Astrocyte (in vitro differentiated cells and primary cell): Measurements from ENCODE around the gene VWF. TPM values are rescaled to one million over a fixed set of nuclear protein-coding genes. Genes with fewer than 3 reads are reported as not detected.

Experiments
- DNase-seq: peaks from one replicate; pipeline ENCODE4 v3.0.0-alpha.2; 2010; ENCODE audit warnings: low read depth
- FAIRE-seq: peaks from 2 replicates; lab custom pipeline; 2011; peaks lifted over from hg19 to GRCh38; lab: Jason Lieb, UNC
- H2AFZ ChIP-seq: 2 replicates; pipeline ENCODE4 v1.6.0; 2012; ENCODE audit warnings: low read depth, low read length, inconsistent platforms
- H3K27ac ChIP-seq: 2 replicates; pipeline ENCODE4 v1.5.1; 2011; ENCODE audit warnings: low read depth, low read length, inconsistent platforms
- H3K27me3 ChIP-seq: 2 replicates; pipeline ENCODE4 v1.6.0; 2011; ENCODE audit warnings: low read length, inconsistent platforms; ENCODE audit not compliant: insufficient read depth
- H3K36me3 ChIP-seq: 2 replicates; pipeline ENCODE4 v1.5.1; 2011; ENCODE audit warnings: low read length, inconsistent platforms; ENCODE audit not compliant: insufficient read depth
- H3K4me1 ChIP-seq: 2 replicates; pipeline ENCODE4 v1.5.1; 2011; ENCODE audit warnings: low read length, inconsistent platforms; ENCODE audit not compliant: insufficient read depth
- H3K4me2 ChIP-seq: 2 replicates; pipeline ENCODE4 v1.6.0; 2012; ENCODE audit warnings: low read length, inconsistent platforms
- H3K4me3 ChIP-seq: 2 replicates; pipeline ENCODE4 v1.5.1; 2011; ENCODE audit warnings: low read depth, mild to moderate bottlenecking, low read length, inconsistent platforms; ENCODE audit not compliant: insufficient read depth
- H3K79me2 ChIP-seq: 2 replicates; pipeline ENCODE4 v1.6.0; 2012; ENCODE audit warnings: mild to moderate bottlenecking, low read length, inconsistent platforms; ENCODE audit not compliant: insufficient read depth
- H3K9ac ChIP-seq: 2 replicates; pipeline ENCODE4 v1.6.0; 2012; ENCODE audit warnings: mild to moderate bottlenecking, low read length, inconsistent platforms
- H3K9me3 ChIP-seq: 2 replicates; pipeline ENCODE4 v1.5.1; 2012; ENCODE audit warnings: low read depth, mild to moderate bottlenecking, low read length, inconsistent platforms; ENCODE audit not compliant: insufficient read depth
- H4K20me1 ChIP-seq: 2 replicates; pipeline ENCODE4 v1.6.0; 2012; ENCODE audit warnings: low read length, inconsistent platforms; ENCODE audit not compliant: insufficient read depth
- H3K27ac Mint-ChIP-seq: one replicate; pipeline ENCODE4 v1.8.0; 2021; ENCODE audit warnings: mild to moderate bottlenecking, mixed read lengths; ENCODE audit not compliant: unreplicated experiment
- H3K27me3 Mint-ChIP-seq: one replicate; pipeline ENCODE4 v1.8.0; 2021; ENCODE audit warnings: low read depth, mixed read lengths; ENCODE audit not compliant: unreplicated experiment
- H3K36me3 Mint-ChIP-seq: one replicate; pipeline ENCODE4 v1.8.0; 2021; ENCODE audit warnings: low read depth, mixed read lengths; ENCODE audit not compliant: unreplicated experiment
- H3K4me1 Mint-ChIP-seq: one replicate; pipeline ENCODE4 v1.8.0; 2021; ENCODE audit warnings: low read depth, mixed read lengths; ENCODE audit not compliant: unreplicated experiment
- H3K4me3 Mint-ChIP-seq: one replicate; pipeline ENCODE4 v1.8.0; 2021; ENCODE audit warnings: mild to moderate bottlenecking, moderate library complexity, mixed read lengths; ENCODE audit not compliant: unreplicated experiment
- H3K9me3 Mint-ChIP-seq: one replicate; pipeline ENCODE4 v1.8.0; 2021; ENCODE audit warnings: mild to moderate bottlenecking, mixed read lengths; ENCODE audit not compliant: unreplicated experiment
- CTCF ChIP-seq: IDR thresholded peaks from 2 replicates; pipeline ENCODE4 v1.5.1; 2011; ENCODE audit warnings: low read depth, mild to moderate bottlenecking, inconsistent platforms, low read length, moderate library complexity; ENCODE audit not compliant: insufficient read depth
- EZH2 ChIP-seq: IDR thresholded peaks from 2 replicates; pipeline ENCODE4 v1.6.1; 2012; ENCODE audit warnings: mild to moderate bottlenecking, low read length, inconsistent platforms; ENCODE audit not compliant: insufficient read depth
- total RNA-seq: library from RNA; stranded (reverse); gene quantifications from 2 replicates; pipeline ENCODE4 v1.2.1, GENCODE V29; 2021

The VWF gene
- total RNA-seq, 1 donor from 2014 or later, result 0.23 TPM

- peaks cover 28% of the 10 kb centered on the region for H3K27me3 Mint-ChIP-seq
- no peaks in the 10 kb centered on the region for H3K36me3 Mint-ChIP-seq
- H3K9me3 Mint-ChIP-seq, result peaks cover 2% of the 10 kb centered on the region
- no peak overlapping the region for H3K4me3 Mint-ChIP-seq
- no peaks in the 10 kb centered on the region for H3K4me1 Mint-ChIP-seq
- Histone ChIP-seq H3K9me3 (no peaks in the 10 kb centered on the region), H3K79me2 (no peaks in the 10 kb centered on the region), H3K4me3 (no peak overlapping the region), H3K9ac (no peak overlapping the region), H3K36me3 (no peaks in the 10 kb centered on the region), H3K27me3 (no peaks in the 10 kb centered on the region), H3K4me1 (no peaks in the 10 kb centered on the region), H3K4me2 (no peak overlapping the region), H4K20me1 (no peaks in the 10 kb centered on the region), H2AFZ (no peak overlapping the region), H3K27ac (no peak overlapping the region)
- no peak overlapping the region for H3K27ac Mint-ChIP-seq
- no peak for DNase-seq
- TF ChIP-seq CTCF (no peak), EZH2 (no peak)
- no peak for FAIRE-seq
Measured at GRCh38 chr12:5904441-5904840, 220.0 kb downstream of the VWF start.

GRCh38 chr12:5902736-5903135 lies 221.7 kb downstream of the VWF start:
- FAIRE-seq, result no peak
- Histone ChIP-seq H3K79me2 (no peaks in the 10 kb centered on the region), H3K4me3 (no peak overlapping the region), H3K36me3 (no peaks in the 10 kb centered on the region), H4K20me1 (no peaks in the 10 kb centered on the region), H2AFZ (no peak overlapping the region), H3K4me1 (no peaks in the 10 kb centered on the region), H3K27me3 (no peaks in the 10 kb centered on the region), H3K27ac (no peak overlapping the region), H3K9me3 (no peaks in the 10 kb centered on the region), H3K4me2 (no peak overlapping the region), H3K9ac (no peak overlapping the region)
- Mint-ChIP-seq H3K27me3 (peaks cover 21% of the 10 kb centered on the region), H3K4me1 (no peaks in the 10 kb centered on the region), H3K4me3 (no peak overlapping the region), H3K36me3 (no peaks in the 10 kb centered on the region), H3K27ac (no peak overlapping the region), H3K9me3 (peaks cover 2% of the 10 kb centered on the region)
- DNase-seq, result no peak
- TF ChIP-seq EZH2 (no peak), CTCF (no peak)

GRCh38 chr12:5901416-5901815 lies 223.1 kb downstream of the VWF start:
- FAIRE-seq (no peak), DNase-seq (no peak)
- no peaks in the 10 kb centered on the region for H3K9me3 ChIP-seq
- no peaks in the 10 kb centered on the region for H4K20me1 ChIP-seq
- H3K27ac Mint-ChIP-seq, result no peak overlapping the region
- no peak overlapping the region for H3K4me2 ChIP-seq
- no peaks in the 10 kb centered on the region for H3K79me2 ChIP-seq
- H3K27ac ChIP-seq, result no peak overlapping the region
- H3K27me3 Mint-ChIP-seq, result peaks cover 21% of the 10 kb centered on the region
- H3K4me3 Mint-ChIP-seq, result no peak overlapping the region
- no peaks in the 10 kb centered on the region for H3K36me3 ChIP-seq
- no peaks in the 10 kb centered on the region for H3K4me1 ChIP-seq
- H3K27me3 ChIP-seq, result no peaks in the 10 kb centered on the region
- H3K4me3 ChIP-seq, result no peak overlapping the region
- peaks cover 2% of the 10 kb centered on the region for H3K9me3 Mint-ChIP-seq
- H3K36me3 Mint-ChIP-seq, result no peaks in the 10 kb centered on the region
- TF ChIP-seq EZH2 (no peak), CTCF (no peak)
- no peak overlapping the region for H2AFZ ChIP-seq
- H3K4me1 Mint-ChIP-seq, result no peaks in the 10 kb centered on the region
- no peak overlapping the region for H3K9ac ChIP-seq
